Right lobe of liver (tissue), 6 donors: ENCODE data around the gene RPRD1B. TPM values are rescaled to one million over a fixed set of nuclear protein-coding genes. Genes with fewer than 3 reads are reported as not detected.

Source experiments
- ATAC-seq, 4 donors: fragments of 200-7000 bp; cut with Tn5 transposase; one replicate each; pipeline ENCODE4 v1.9.1; 2020; ENCODE audit warnings: mild to moderate bottlenecking in 4 of 4, moderate library complexity in 4 of 4
- DNase-seq, 3 donors: peaks; one replicate each; pipeline ENCODE4 v3.0.0-alpha.2; 2020
- H3K27ac ChIP-seq, 3 donors: fragments of 200-600 bp; one replicate each; pipeline ENCODE4 v1.8.0; 2022
- H3K27me3 ChIP-seq, 2 donors: fragments of 200-600 bp; one replicate each; pipeline ENCODE4 v1.8.0; 2022
- H3K36me3 ChIP-seq, 4 donors: fragments of 200-600 bp; sonication (generic) in 1 of 4; one replicate each; pipeline versions ENCODE4 v1.5.1 to v1.8.0; 2017 to 2022; ENCODE audit warnings: control low read depth in 1 of 4
- H3K4me1 ChIP-seq, 4 donors: fragments of 200-600 bp; sonication (generic) in 1 of 4; one replicate each; pipeline versions ENCODE4 v1.5.1 to v1.8.0; 2017 to 2022; ENCODE audit warnings: control low read depth in 1 of 4
- H3K4me3 ChIP-seq, 3 donors: fragments of 200-600 bp; one replicate each; pipeline ENCODE4 v1.8.0; 2022
- H3K9me3 ChIP-seq, 4 donors: fragments of 200-600 bp; sonication (generic) in 1 of 4; one replicate each; pipeline versions ENCODE4 v1.5.1 to v1.8.0; 2017 to 2022; ENCODE audit warnings: control low read depth in 1 of 4
- POLR2A ChIP-seq: fragments of 450-650 bp; IDR thresholded peaks from one replicate; pipeline ENCODE4 v1.6.1; 2017; ENCODE audit warnings: antibody characterized with exemption, mild to moderate bottlenecking
- WGBS: methylation state at CpG from one replicate; pipeline ENCODE4 v1.1.6; 2018; ENCODE audit warnings: low coverage, low lambda C conversion rate; ENCODE audit not compliant: insufficient coverage; ENCODE audit errors: missing lambda C conversion rate; 5-methylcytosine and 5-hydroxymethylcytosine counted together
- intact Hi-C, 2 donors: fragments of 100-400 bp; cut with DNase I; formaldehyde crosslinking; loops; one replicate each; pipeline versions ENCODE4 v1.11.2 to v1.14.1; 2022
- total RNA-seq, 6 experiments: library from RNA; depleted of rRNA in 2 of 6; stranded (reverse); fragments of >200 nt in 2 of 6; fragmentation: NEBNext Ultra II Directional in 3 of 6; extraction: Animal tissue kit (Norgen Biotek cat#: 25700) in 3 of 6; gene quantifications; one replicate each; pipeline versions ENCODE4 v1.1.0 to v1.2.4, GENCODE V29; 2016 to 2023
- TF ChIP-seq, protein P1 (sequence below), 4 donors: fragments of 200-600 bp in 3 of 4; fragments of 450-650 bp in 1 of 4; IDR thresholded peaks; one replicate each; pipeline versions ENCODE4 v1.5.1 to v1.8.0; 2016 to 2022; ENCODE audit warnings: antibody characterized with exemption in 4 of 4, mild to moderate bottlenecking in 2 of 4
- donor health status: DM: no; HTN: yes; CAD: no.
- donor health status: DM: no; HTN: no; CAD: no.
- donor health status: DM: no; HTN: no; CAD: no.
- donor health status: DM: no; HTN: yes; CAD: no.
- donor health status: DM: no; HTN: yes; CAD: no.

The RPRD1B gene
- total RNA-seq, 6 experiments from 2014 or later = 25.0 to 153 (median 37.9) TPM

DNA sequence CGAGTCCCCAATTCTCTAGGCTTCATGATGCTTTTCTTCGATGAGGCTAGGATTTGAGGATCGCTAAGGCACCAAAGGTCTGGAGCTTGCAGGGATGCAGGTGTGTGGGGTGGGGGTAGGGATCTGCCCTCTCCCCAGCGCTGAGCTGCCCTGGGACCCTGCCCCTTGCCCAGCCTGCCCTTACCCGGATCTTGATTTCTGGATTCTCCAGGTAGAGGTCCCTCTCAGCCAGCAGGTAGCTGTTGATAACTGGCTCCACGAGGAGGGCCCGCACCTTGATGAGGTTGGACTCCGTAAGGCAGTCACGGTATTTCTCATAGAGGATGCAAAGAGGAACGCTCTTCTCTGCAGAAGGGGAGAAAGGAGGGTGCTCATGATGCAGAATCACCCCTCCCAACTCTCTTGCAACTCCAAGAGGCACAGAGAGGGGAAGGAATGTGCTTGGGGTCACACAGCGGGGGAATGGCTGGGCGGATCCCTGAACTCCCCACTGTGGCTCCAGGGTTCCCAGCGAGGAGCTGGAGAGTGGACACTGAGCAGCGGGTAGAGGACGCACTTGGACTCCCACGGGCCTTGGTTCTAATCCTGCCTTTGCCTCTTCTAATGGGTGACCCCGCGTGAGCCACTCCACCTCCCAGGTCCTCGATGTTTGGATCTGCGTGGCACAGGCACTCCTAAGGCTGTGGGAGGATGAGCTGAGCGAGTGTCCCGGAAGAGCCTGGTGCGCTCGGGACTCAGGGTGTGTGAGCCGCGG, 98.8 kb downstream of the RPRD1B start:
- DNase-seq = peak in 1 of 3 donors; percentile 38
- no peak for TF ChIP-seq POLR2A
- TF ChIP-seq, protein P1, sequence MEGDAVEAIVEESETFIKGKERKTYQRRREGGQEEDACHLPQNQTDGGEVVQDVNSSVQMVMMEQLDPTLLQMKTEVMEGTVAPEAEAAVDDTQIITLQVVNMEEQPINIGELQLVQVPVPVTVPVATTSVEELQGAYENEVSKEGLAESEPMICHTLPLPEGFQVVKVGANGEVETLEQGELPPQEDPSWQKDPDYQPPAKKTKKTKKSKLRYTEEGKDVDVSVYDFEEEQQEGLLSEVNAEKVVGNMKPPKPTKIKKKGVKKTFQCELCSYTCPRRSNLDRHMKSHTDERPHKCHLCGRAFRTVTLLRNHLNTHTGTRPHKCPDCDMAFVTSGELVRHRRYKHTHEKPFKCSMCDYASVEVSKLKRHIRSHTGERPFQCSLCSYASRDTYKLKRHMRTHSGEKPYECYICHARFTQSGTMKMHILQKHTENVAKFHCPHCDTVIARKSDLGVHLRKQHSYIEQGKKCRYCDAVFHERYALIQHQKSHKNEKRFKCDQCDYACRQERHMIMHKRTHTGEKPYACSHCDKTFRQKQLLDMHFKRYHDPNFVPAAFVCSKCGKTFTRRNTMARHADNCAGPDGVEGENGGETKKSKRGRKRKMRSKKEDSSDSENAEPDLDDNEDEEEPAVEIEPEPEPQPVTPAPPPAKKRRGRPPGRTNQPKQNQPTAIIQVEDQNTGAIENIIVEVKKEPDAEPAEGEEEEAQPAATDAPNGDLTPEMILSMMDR (IDR thresholded peaks at IDR 0.05) = no peak
- H3K4me3 ChIP-seq = no peak overlapping the region
- H3K36me3 ChIP-seq = peaks cover 7 to 55% (median 33%) of the 10 kb centered on the region in 4 donors
- no peak overlapping the region for H3K27ac ChIP-seq
- intact Hi-C loops = no loop called here
- H3K9me3 ChIP-seq = no peaks in the 10 kb centered on the region
- peak in 1 of 4 donors; percentile 0 for ATAC-seq
- peaks cover 0 to under 1% (median 0%) of the 10 kb centered on the region in 4 donors for H3K4me1 ChIP-seq
- H3K27me3 ChIP-seq = no peaks in the 10 kb centered on the region
- 90% methylated on average over 11 of the region's 26 CpGs for WGBS

DNA sequence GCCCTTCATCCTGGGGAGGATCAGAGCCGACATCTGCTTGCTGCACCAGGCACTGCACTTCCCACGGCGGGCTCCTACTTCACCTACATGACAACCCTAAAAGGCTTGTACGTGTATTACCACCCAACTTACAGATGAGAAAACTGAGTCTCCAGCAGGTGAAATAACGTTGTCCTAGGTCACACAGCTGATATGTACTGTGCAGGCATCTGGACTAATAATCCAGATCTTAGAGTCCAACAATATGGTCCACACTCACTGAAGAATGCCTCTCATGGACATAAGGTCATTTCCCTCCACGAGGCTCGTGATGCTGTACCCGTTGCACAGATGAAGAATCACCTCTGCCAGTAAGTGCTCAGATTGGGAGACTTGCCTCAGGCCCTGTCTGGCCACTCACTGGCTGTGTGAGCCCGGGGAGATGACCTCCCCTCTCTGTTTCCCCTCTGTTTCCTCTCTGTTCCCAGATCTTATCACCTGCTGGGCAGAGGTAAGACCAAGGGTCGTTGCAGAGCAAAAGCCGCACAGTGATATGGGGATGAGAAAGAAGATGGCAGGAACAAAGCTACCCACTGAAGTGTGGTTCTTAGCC, 99.5 kb downstream of the RPRD1B start:
- Histone ChIP-seq H3K27me3 (no peaks in the 10 kb centered on the region), H3K9me3 (no peaks in the 10 kb centered on the region), H3K27ac (no peak overlapping the region), H3K4me3 (no peak overlapping the region), H3K36me3 (peaks cover 12 to 62% (median 39%) of the 10 kb centered on the region in 4 donors), H3K4me1 (no peaks in the 10 kb centered on the region)
- intact Hi-C loops = no loop called here
- TF ChIP-seq, protein P1 (IDR thresholded peaks at IDR 0.05) = no peak
- TF ChIP-seq POLR2A = peak; percentile 21
- WGBS = no CpG with 5 or more reads among the region's 11 CpGs
- ATAC-seq (no peak), DNase-seq (no peak)

DNA sequence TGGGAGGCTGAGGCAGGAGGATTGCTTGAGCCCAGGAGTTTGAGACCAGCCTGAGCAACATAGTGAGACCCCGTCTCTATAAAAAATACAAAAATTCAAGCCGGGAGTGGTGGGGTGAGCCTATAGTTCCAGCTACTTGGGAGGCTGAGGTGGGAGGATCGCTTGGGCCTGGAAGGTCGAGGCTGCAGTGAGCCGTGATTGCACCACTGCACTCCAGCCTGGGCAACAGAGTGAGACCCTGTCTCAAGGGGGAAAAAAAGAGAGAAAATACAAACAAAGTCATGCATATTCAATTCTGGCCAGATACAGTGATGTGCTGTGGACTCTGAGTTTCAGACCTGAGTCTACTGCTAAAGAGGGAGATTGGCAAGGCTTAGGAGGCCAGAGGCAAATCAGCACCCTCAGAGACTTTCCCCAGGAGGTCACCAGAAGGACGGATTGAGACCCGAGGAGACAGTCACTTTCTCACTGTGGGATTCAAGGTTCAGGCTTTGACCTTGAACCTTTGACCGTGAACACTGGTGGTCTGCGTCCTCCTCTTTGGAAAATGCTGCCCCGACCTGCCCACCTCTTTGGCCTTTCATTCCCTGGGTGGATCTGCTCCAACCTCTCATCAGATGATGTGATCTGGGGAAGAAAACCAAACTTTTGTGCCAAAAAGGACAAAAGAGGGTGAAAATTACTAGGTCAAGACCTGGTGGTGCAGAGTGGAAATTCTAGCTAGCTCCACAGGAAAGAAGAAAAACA, 100.3 kb downstream of the RPRD1B start:
- no peak for ATAC-seq
- peaks cover 20 to 70% (median 46%) of the 10 kb centered on the region in 4 donors for H3K36me3 ChIP-seq
- peak overlapping the region in 1 of 3 donors; percentile 22 for H3K27ac ChIP-seq
- H3K4me1 ChIP-seq = no peaks in the 10 kb centered on the region
- H3K9me3 ChIP-seq = no peaks in the 10 kb centered on the region
- H3K27me3 ChIP-seq = no peaks in the 10 kb centered on the region
- no peak overlapping the region for H3K4me3 ChIP-seq
- WGBS = 82% methylated on average over 8 of the region's 10 CpGs
- TF ChIP-seq, protein P1 (IDR thresholded peaks at IDR 0.05) = no peak
- peak; percentile 26 for TF ChIP-seq POLR2A
- DNase-seq = peak in 1 of 3 donors; percentile 17
- intact Hi-C loops = no loop called here

DNA sequence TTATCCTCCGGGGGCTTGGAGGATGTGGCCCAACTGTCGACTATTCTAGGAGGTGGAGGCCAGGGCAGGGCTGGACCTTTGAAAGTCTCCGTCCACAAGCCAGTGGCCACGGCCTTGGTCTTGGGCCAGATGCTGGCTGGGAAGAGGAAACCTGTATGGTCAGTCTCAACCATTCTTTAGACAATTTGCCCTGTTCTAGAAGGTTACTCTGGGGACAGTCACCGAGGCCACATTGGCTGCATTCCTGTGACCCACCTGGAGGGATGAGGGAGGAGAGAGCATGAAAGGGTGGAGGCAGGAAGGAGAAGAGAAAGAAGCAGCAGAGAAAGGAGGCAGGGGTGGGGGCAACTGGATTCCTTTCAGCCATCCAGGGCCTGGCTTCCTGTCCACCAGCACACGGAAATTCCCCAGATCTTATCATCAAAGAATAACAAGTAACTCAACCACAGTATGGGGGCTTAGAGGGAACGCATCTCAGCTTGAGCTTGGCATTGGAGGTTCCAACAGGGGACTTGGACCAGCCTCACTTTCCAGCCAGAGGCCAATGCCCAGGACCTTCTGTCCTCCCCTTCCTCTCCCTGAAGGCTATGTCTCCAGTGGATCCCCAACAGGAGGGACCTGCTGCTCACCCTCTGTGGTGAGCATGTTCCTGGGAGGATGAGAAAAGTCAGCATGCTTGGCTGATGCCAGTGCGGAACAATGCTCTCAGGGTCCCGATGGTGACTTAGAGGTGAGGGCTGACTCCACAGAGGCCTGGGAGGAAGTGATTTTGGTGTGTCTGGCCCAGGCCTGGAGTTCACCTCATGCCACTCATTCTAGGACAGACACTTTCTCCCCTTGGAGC, 101.1 kb downstream of the RPRD1B start:
- TF ChIP-seq, protein P1 (IDR thresholded peaks at IDR 0.05) = no peak
- no peak for TF ChIP-seq POLR2A
- intact Hi-C loops = no loop called here
- ATAC-seq = peak; percentile 1 to 29 (median 12)
- no peaks in the 10 kb centered on the region for H3K9me3 ChIP-seq
- WGBS = 48% methylated on average over 6 of the region's 9 CpGs
- no peaks in the 10 kb centered on the region for H3K4me1 ChIP-seq
- H3K4me3 ChIP-seq = no peak overlapping the region
- peak overlapping the region in 1 of 3 donors; percentile 22 for H3K27ac ChIP-seq
- H3K27me3 ChIP-seq = no peaks in the 10 kb centered on the region
- DNase-seq = peak in 1 of 3 donors; percentile 44
- H3K36me3 ChIP-seq = peaks cover 28 to 78% (median 52%) of the 10 kb centered on the region in 4 donors
